HG02852 (cell line): Measurements from ENCODE around the gene IL16.

Experiments used
- ATAC-seq: cut with Tn5 transposase; IDR thresholded peaks from one replicate; pipeline ENCODE4 v1.9.1; 2021; ENCODE audit warnings: mild to moderate bottlenecking, moderate library complexity; ENCODE audit not compliant: unreplicated experiment

The IL16 gene

GRCh38 chr15:81254277-81254915, 57.7 kb downstream of the IL16 start:
- no peak for ATAC-seq

DNA sequence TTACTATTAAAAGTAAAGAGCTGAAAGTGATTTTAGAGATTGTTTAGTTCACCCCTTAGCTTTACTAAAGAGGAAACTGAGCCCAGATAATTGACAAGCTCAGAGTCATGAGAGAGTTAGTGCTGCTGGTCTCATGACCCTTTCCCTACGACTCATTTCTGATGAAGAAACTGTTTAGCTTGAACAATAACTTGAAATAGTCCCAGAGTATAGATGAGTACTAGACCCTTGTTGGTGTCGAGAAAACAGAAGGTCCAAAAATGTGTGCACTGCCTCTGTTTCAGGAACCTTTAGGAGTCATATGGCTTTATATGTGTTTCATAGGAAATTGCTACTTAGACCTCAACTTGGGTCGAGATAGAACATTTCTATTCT, 58.2 kb downstream of the IL16 start:
- no peak for ATAC-seq

- no peak for ATAC-seq
These were observed 58.8 kb downstream of the IL16 start for GRCh38 chr15:81255315-81255957.

GRCh38 chr15:81255958-81256320, 59.3 kb downstream of the IL16 start:
- ATAC-seq = no peak

- ATAC-seq = no peak
These were observed 60.2 kb downstream of the IL16 start for GRCh38 chr15:81256916-81257315.

GRCh38 chr15:81257435-81257834, 60.8 kb downstream of the IL16 start:
- ATAC-seq = no peak

- ATAC-seq = no peak
These were observed 61.8 kb downstream of the IL16 start for GRCh38 chr15:81258455-81258854.

- ATAC-seq = no peak
These were observed 63.1 kb downstream of the IL16 start for GRCh38 chr15:81259760-81260298.

DNA sequence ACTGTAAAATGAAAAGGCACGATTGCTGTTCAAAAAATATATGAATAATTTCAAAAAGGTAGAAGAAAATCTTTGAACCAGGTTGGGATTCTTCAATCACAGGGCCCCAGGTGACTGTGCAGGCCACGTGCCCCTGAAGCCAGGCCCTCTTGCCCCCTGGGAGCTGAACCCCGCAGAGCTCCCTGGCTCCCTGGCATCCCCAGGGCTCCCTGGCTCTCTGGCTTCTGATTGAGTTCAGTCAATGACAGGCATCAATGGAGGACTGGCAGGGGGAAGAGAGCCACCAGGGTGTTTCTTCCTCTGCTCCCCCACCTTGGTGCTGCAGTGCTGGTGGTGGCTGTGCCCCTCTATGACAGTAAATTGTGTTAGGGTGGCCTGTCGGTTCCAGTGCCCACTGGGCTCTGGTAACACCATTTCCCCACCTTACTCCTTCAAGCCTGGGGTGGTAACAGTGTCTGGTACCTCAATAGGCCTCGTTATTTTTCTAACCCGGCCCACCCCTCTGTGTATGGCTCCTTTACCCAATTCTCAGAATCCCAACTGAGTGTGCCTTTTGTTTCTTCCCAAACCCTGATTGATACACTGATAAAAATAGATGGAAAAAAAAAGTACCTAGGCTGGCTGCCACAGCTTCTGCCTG, 64.6 kb downstream of the IL16 start:
- no peak for ATAC-seq

GRCh38 chr15:81263477-81263876, 66.8 kb downstream of the IL16 start:
- no peak for ATAC-seq

- no peak for ATAC-seq
These were observed 67.6 kb downstream of the IL16 start for GRCh38 chr15:81264072-81264857.

- no peak for ATAC-seq
These were observed 68.7 kb downstream of the IL16 start for GRCh38 chr15:81265256-81265943.

- peak; percentile 78 for ATAC-seq
These were observed 69.5 kb downstream of the IL16 start for GRCh38 chr15:81265944-81266775.

DNA sequence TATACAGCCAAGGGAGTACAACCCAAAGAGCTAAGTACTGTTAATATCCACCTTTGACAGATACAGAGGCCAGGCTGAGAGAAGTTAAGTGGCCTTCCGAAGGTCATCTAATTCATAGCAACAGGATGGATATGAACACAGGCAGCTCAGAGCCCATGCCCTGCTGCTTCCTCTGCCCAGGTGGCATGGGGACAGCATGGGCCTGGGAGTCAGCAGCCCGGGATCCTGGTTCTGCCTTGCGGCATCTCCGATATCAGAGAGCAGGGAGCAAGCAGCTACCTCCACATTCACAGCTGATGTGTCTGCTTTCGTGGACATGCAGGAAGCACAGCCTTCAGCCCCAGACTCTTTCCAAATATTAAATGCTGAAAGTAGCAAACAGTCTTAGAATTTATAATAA, 71.7 kb downstream of the IL16 start:
- no peak for ATAC-seq

DNA sequence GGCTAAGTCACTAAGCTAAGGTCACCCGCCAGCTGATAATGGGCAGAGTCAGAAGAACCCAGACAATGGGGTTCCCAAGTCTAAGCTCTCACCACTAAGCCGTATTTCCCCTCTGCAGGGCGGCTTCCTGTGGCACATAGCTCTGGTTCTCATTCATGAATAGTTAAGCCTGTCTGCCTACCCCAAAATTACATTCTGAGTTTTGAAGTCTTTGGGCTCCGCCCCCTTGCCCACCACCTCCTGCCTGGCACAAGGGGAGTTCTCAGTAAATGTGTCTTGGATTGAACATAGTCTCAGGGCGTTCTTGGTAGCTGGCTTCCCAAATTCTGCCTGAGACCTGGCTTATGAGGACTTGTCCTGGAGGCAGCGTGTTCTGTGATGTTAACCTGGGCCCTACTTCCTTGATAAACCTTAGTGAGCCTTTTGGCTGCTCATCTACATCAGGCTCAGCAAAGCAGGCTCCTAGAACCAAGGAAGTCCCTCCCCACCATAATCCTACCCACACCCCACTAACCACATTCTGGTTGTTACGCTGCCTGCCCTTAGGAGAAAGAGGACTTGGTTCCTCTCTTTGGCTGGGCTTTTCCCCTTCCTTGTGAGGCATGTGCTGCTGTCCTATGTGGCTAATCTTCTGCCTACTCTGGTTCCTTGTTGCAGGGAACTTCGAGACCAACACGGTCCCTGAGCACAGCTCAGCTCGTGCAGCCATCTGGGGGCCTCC, 72.4 kb downstream of the IL16 start:
- ATAC-seq = no peak

DNA sequence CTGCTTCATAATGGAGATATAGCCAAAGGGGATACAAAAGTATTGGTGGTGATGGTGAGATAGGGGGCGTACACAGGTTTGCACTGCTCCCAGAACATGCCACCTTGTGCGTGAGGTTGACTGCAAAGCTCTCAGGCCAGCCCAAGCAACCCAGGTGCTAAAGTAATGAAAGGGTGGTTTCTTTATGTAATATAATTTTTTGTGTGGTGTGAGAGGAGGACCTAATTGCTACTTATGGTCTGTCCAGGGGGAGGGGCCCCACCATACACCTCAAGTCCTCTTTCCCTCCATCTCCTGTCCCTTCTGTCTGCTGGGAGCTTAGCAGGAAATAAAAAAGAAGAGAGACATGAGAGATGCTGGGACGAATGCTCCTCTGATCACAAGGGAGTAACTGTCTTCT, 73.5 kb downstream of the IL16 start:
- ATAC-seq = no peak

DNA sequence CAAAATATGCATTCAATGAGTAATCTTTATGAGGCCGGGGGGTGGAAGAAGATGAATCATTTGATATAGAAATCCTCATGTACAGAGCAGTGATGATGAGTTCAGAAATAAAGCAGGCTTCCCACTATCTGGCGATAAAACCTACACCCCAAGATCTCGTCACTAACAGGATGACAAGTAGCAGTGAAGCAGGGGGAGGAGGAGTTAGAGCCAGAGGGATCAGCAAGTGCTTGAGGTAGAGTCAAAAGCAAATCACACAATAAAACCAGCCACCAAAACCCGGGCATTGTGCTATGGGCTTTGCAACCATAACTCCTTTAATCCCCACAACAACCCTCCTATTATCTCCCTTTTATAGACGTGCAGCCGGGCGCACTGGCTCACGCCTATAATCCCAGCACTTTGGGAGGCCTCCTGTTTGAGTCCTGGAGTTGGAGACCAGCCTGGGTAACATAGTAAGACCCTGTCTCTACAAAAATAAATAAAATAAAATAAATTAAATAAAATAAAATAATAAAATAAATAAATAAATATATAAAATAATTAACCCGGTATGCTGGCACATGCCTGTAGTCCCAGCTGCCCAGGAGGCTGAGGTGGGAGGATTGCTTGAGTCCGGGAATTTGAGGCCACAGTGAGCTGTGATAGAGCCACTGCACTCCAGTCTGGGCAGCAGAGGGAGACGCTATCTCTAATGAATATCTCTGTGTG, 74.3 kb downstream of the IL16 start:
- no peak for ATAC-seq

GRCh38 chr15:81271761-81272644, 75.3 kb downstream of the IL16 start:
- no peak for ATAC-seq
